Loucy (cell line): ENCODE results near the gene NOTCH1.

Experiments
- H2AFZ ChIP-seq: fragments of 200-600 bp; sonication (generic); 2 replicates; pipeline ENCODE4 v1.6.0; 2016; ENCODE audit warnings: antibody characterized with exemption, mild to moderate bottlenecking, low read length, moderate library complexity
- H3F3A ChIP-seq: fragments of 200-600 bp; 2 replicates; pipeline ENCODE4 v1.6.0; 2016; ENCODE audit warnings: antibody characterized with exemption, low read depth, mild to moderate bottlenecking
- H3K27me3 ChIP-seq: fragments of 200-600 bp; sonication (generic); 2 replicates; pipeline ENCODE4 v1.6.1; 2014; ENCODE audit warnings: low read length, mild to moderate bottlenecking; ENCODE audit not compliant: insufficient read depth, poor library complexity, severe bottlenecking
- H3K36me3 ChIP-seq: fragments of 200-600 bp; sonication (generic); 2 replicates; pipeline ENCODE4 v1.6.1; 2016; ENCODE audit warnings: low read length; ENCODE audit not compliant: insufficient read depth
- H3K4me1 ChIP-seq: fragments of 200-600 bp; sonication (generic); 2 replicates; pipeline ENCODE4 v1.5.1; 2014; ENCODE audit warnings: low read length, mild to moderate bottlenecking; ENCODE audit not compliant: insufficient read depth, poor library complexity, severe bottlenecking
- H3K4me2 ChIP-seq: fragments of 200-600 bp; sonication (generic); 2 replicates; pipeline ENCODE4 v1.6.0; 2014; ENCODE audit warnings: antibody characterized with exemption, low read length, low read depth, mild to moderate bottlenecking; ENCODE audit not compliant: poor library complexity, severe bottlenecking
- H3K4me3 ChIP-seq: fragments of 200-600 bp; sonication (generic); 2 replicates; pipeline ENCODE4 v1.5.1; 2014; ENCODE audit warnings: low read length, mild to moderate bottlenecking, mixed read lengths; ENCODE audit not compliant: poor library complexity, severe bottlenecking
- H3K79me2 ChIP-seq: fragments of 200-600 bp; sonication (generic); 2 replicates; pipeline ENCODE4 v1.6.1; 2014; ENCODE audit warnings: low read length; ENCODE audit not compliant: insufficient read depth
- H3K9ac ChIP-seq: fragments of 200-600 bp; sonication (generic); 2 replicates; pipeline ENCODE4 v1.6.0; 2014; ENCODE audit warnings: mild to moderate bottlenecking, low read depth, low read length, moderate library complexity; ENCODE audit not compliant: poor library complexity, severe bottlenecking
- H3K9me2 ChIP-seq: fragments of 200-600 bp; sonication (generic); replicated peaks from 2 replicates; pipeline ENCODE4 v1.6.1; 2016; ENCODE audit warnings: low read depth, low read length, mixed read lengths
- H3K9me3 ChIP-seq: fragments of 200-600 bp; sonication (generic); 2 replicates; pipeline ENCODE4 v1.6.1; 2014; ENCODE audit warnings: mild to moderate bottlenecking, antibody characterized with exemption, low read length, low read depth; ENCODE audit not compliant: insufficient read depth
- H4K20me1 ChIP-seq: fragments of 200-600 bp; sonication (generic); 2 replicates; pipeline ENCODE4 v1.6.0; 2014; ENCODE audit warnings: antibody characterized with exemption, low read length, mild to moderate bottlenecking; ENCODE audit not compliant: insufficient read depth, poor library complexity, severe bottlenecking
- EZH2phosphoT487 ChIP-seq: fragments of 200-600 bp; IDR thresholded peaks from 2 replicates; pipeline ENCODE4 v1.6.1; 2018; ENCODE audit warnings: antibody characterized with exemption, mild to moderate bottlenecking, moderate library complexity, borderline replicate concordance
- TF ChIP-seq, protein P1 (sequence below): fragments of 200-600 bp; sonication (generic); conservative IDR thresholded peaks from 2 replicates; pipeline ENCODE4 v1.5.1; 2014; ENCODE audit warnings: mild to moderate bottlenecking, antibody characterized with exemption, low read length

The NOTCH1 gene

DNA sequence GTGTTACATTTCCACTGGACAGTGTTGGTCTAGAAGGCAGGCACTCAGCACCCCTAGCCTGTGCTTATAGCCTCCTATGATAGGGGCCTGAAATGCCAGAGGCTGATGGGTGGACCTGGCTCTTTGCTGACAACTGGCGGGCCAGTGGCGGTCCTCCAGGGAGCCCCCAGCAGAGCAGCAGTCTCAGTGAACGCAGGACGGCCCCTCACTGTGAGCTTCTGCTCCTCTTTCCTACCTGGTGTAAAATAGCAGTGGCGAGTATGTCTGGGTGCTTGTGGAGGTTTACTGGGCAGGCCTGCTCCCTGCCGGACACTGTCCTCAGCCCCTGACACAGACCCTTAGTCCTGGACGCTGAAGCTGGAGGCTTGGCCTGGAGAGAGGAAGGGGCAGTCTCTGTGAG is 59.7 kb downstream of the NOTCH1 start:
- H3K9ac ChIP-seq = no peak overlapping the region
- no peak overlapping the region for H3K4me3 ChIP-seq
- no peaks in the 10 kb centered on the region for H3K9me3 ChIP-seq
- no peaks in the 10 kb centered on the region for H3K27me3 ChIP-seq
- peaks cover 12% of the 10 kb centered on the region for H3K4me1 ChIP-seq
- peaks cover 17% of the 10 kb centered on the region for H3K79me2 ChIP-seq
- no peak overlapping the region for H2AFZ ChIP-seq
- no peaks in the 10 kb centered on the region for H3K36me3 ChIP-seq
- no peaks in the 10 kb centered on the region for H3K9me2 ChIP-seq
- H3F3A ChIP-seq = peaks cover 2% of the 10 kb centered on the region; the same call in 1 of the 2 replicates
- H3K4me2 ChIP-seq = no peak overlapping the region
- TF ChIP-seq, protein P1, sequence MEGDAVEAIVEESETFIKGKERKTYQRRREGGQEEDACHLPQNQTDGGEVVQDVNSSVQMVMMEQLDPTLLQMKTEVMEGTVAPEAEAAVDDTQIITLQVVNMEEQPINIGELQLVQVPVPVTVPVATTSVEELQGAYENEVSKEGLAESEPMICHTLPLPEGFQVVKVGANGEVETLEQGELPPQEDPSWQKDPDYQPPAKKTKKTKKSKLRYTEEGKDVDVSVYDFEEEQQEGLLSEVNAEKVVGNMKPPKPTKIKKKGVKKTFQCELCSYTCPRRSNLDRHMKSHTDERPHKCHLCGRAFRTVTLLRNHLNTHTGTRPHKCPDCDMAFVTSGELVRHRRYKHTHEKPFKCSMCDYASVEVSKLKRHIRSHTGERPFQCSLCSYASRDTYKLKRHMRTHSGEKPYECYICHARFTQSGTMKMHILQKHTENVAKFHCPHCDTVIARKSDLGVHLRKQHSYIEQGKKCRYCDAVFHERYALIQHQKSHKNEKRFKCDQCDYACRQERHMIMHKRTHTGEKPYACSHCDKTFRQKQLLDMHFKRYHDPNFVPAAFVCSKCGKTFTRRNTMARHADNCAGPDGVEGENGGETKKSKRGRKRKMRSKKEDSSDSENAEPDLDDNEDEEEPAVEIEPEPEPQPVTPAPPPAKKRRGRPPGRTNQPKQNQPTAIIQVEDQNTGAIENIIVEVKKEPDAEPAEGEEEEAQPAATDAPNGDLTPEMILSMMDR = no peak
- TF ChIP-seq EZH2phosphoT487 = no peak
- H4K20me1 ChIP-seq = peaks cover 26% of the 10 kb centered on the region

DNA sequence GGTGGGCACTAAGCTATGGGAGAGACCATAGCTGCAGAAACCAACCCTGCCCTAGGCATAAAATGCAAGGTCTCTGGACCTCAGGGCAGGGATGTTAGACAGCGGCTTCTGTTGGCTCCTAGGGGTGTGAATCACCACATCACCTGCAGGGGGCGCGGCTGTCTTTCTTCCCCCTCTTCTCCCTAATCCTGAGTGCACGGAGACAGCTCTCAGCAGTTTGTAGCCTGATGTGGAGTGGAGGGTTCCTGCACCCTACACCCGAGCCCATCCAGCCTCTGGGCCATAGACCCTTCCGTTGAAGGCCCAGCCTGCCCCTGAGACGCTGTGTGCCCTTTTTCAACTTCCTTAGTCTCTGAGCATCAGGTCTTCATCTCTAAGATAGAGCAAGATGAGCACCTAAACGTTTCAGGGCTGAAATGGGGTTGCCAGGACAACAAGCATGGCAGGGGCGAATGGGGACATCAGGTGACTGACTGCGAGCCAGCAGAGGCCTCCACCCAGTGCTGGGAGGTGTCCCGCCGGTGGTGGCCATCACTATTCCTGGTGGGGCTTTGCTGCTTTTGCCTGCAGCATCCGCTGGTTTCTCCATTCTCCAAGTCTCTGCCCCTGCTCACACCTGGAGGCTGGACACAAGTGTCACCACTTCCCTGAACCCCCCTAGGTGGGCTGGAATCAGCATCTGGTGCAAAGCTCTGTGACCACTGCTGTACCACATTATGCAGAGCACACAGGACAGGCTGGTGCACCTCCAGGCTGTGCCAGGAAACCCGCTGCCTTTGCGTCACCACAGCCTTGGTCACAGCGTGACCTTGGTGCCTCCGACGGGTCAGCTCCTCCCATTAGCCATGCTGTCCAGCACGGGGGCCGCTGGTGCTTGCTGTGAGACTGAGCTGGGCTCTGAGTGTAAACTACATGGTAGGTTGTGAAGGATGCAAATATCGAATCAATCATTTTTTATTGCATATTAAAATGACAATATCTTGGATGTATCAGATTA is 60.5 kb downstream of the NOTCH1 start:
- no peaks in the 10 kb centered on the region for H3K9me2 ChIP-seq
- H3K36me3 ChIP-seq = no peaks in the 10 kb centered on the region
- H3K4me1 ChIP-seq = peaks cover 16% of the 10 kb centered on the region
- no peaks in the 10 kb centered on the region for H3K9me3 ChIP-seq
- no peak for TF ChIP-seq EZH2phosphoT487
- TF ChIP-seq, protein P1 = peak; percentile 83
- H3K4me3 ChIP-seq = no peak overlapping the region
- no peak overlapping the region for H3K9ac ChIP-seq
- H3F3A ChIP-seq = peaks cover 2% of the 10 kb centered on the region; the same call in 1 of the 2 replicates
- H3K4me2 ChIP-seq = peak overlapping the region; percentile 83
- no peak overlapping the region for H2AFZ ChIP-seq
- peaks cover 33% of the 10 kb centered on the region for H4K20me1 ChIP-seq
- H3K27me3 ChIP-seq = no peaks in the 10 kb centered on the region
- H3K79me2 ChIP-seq = peaks cover 24% of the 10 kb centered on the region

DNA sequence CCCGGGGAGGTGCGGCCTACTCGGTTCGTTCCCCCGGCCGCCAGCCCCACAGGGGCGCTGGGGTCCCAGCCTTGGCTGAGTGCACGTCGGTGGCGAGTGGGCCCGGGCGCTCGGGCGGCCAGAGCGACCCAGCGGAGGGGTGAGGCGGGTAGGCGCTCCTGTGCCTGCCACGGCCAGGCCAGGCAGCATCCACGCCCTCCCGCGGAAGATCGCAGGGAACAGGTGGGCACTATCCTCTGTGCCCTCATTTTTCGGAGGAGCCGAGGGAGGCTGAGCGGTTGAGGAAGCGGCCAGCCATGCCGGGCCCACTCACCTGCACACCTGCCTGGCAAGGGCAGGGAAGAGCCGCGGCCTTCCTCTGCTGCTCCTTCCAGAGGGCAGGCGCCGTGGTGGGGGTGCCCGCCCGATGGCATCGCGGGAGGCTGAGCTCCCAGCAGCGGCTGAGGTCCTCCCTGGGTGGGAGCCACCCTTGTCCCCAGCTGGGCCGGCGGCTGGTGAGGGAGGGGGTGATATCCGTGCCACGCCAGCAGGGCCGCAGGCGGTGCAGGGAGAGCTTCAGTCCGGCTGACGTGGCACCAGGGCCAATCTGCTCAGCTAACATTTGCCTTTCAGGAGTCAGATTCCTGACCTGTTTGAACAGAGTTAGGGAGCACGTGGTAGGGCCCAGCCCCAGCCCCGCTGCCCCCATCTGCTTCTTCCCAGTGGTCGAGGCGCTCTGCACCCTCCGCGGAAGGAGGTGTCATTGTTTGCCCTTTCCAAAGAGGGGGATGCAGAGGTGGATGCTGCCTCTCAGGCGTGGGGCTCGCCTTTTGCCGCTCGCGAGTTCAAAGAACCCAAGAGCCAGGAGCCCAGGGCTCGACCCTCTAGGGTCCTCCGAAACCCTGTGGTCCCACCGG is 61.4 kb downstream of the NOTCH1 start:
- Histone ChIP-seq H3K79me2 (peaks cover 34% of the 10 kb centered on the region), H3F3A (peaks cover 2% of the 10 kb centered on the region; the same call in 1 of the 2 replicates), H3K36me3 (no peaks in the 10 kb centered on the region; the same call in 1 of the 2 replicates), H3K4me2 (peak overlapping the region; percentile 83), H3K9me3 (no peaks in the 10 kb centered on the region), H3K9ac (peak overlapping the region; percentile 89), H3K27me3 (no peaks in the 10 kb centered on the region), H3K4me3 (peak overlapping the region; percentile 84), H3K9me2 (no peaks in the 10 kb centered on the region), H2AFZ (no peak overlapping the region), H3K4me1 (peaks cover 21% of the 10 kb centered on the region), H4K20me1 (peaks cover 42% of the 10 kb centered on the region)
- TF ChIP-seq EZH2phosphoT487 = no peak
- TF ChIP-seq, protein P1 = no peak
